Fibroblast of mammary gland (primary cell): Measurements from ENCODE around the gene OR5B12.
"Not testable (repeated sequence)": the region's sequence is repeated elsewhere in the genome, so short reads cannot be mapped to it uniquely, and the experiment has no call there.

Experiments
- DNase-seq: peaks from one replicate; pipeline ENCODE4 v3.0.0-alpha.2; 2010; ENCODE audit warnings: low read depth
- H3K4me3 ChIP-seq: 2 replicates; pipeline ENCODE4 v1.5.1; 2011; ENCODE audit warnings: low read depth, mild to moderate bottlenecking, low read length, moderate library complexity; ENCODE audit not compliant: control insufficient read depth
- TF ChIP-seq, protein P1 (sequence below): conservative IDR thresholded peaks from 2 replicates; pipeline ENCODE4 v1.5.1; 2011; ENCODE audit warnings: low read depth, low read length, inconsistent platforms; ENCODE audit not compliant: control insufficient read depth, insufficient read depth

OR5B12 gene

DNA sequence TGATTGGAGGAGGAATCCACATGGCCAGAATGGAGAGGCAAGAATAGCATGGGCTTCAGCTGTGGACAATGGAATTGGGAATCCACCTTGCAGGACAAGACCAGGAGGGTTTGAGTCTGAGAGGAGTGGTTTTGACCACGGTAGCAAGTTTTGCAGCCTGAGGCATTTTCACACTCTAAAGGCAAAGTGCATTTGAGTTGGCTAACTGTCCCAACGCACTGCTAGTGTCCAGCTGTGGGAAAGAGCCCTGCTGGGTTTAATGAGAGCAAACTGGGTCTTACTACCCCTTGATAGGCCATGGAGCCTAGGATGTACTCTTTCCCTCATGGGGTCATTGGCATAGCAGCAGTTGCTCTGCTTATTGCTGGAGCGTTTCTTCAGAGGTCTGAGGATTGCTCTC, 14.0 kb downstream of the OR5B12 start, which contains the start of gene OR5B2:
TSS of gene OR5B2 (minus strand) at position 101 of the 400 bp plus-strand sequence. CDS start 4,860 bp downstream, outside the sequence.
- TF ChIP-seq, protein P1, sequence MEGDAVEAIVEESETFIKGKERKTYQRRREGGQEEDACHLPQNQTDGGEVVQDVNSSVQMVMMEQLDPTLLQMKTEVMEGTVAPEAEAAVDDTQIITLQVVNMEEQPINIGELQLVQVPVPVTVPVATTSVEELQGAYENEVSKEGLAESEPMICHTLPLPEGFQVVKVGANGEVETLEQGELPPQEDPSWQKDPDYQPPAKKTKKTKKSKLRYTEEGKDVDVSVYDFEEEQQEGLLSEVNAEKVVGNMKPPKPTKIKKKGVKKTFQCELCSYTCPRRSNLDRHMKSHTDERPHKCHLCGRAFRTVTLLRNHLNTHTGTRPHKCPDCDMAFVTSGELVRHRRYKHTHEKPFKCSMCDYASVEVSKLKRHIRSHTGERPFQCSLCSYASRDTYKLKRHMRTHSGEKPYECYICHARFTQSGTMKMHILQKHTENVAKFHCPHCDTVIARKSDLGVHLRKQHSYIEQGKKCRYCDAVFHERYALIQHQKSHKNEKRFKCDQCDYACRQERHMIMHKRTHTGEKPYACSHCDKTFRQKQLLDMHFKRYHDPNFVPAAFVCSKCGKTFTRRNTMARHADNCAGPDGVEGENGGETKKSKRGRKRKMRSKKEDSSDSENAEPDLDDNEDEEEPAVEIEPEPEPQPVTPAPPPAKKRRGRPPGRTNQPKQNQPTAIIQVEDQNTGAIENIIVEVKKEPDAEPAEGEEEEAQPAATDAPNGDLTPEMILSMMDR, result no peak
- no peak for DNase-seq

GRCh38 chr11:58406774-58407173, 35.3 kb downstream of the OR5B12 start, which contains the start of gene OR5B3:
Gene OR5B3 (minus strand): TSS chr11:58406874. CDS start chr11:58403409, 3,465 bp downstream.
- no peak within 1 kb of the TSS for H3K4me3 ChIP-seq
- DNase-seq, result no peak
- TF ChIP-seq, protein P1, result no peak

More for the DNA sequence above, 14.0 kb downstream of the OR5B12 start, which contains the start of gene OR5B2:
- no peak within 1 kb of the TSS for H3K4me3 ChIP-seq

- DNase-seq, H3K4me3 ChIP-seq: not testable (repeated sequence)
Measured at GRCh38 chr11:58399622-58400021, 42.4 kb downstream of the OR5B12 start.

- no peak overlapping the region for H3K4me3 ChIP-seq
- peak; percentile 32 for DNase-seq
- TF ChIP-seq, protein P1, result no peak
Measured at GRCh38 chr11:58395581-58395980, 46.5 kb downstream of the OR5B12 start.

DNA sequence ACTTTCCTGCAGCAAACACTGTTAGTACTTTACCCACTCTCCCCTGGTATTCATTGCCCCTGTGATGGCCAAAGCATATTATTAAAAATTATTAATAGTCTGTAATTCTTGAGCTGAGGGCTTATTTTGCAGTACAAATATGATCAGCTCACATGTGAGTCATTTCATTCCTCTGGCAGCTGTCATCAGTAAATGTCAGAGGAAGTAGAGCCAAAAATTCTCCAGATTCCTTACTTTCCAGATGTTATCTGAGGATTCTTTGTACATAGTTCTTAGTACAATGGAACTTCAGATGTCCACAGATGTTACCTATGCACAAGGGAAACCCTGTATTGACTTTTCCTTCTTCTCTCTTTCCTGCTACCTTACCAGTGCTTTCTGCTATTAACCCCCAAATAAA, 47.8 kb downstream of the OR5B12 start:
- TF ChIP-seq, protein P1, result no peak
- H3K4me3 ChIP-seq, result no peak overlapping the region
- peak; percentile 76 for DNase-seq

DNA sequence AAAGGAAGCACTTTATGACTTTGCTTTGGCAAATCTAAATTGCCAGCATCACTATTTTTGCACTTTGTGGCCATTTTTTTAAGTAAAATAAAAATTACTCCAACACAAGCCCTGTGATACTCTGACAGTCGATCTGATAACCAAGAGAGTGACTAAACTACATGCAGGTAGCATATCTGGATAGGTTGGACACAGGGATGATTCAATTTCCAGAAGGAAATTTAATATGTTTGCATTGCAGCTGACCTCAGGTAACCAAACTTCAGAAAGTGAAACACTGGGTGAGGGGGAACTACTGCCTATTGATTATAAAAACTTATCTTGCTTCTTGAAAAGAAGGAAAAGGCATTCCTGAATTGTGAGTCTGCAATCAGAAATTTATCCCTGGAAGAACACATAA, 49.3 kb downstream of the OR5B12 start:
- no peak for DNase-seq
- TF ChIP-seq, protein P1, result no peak
- H3K4me3 ChIP-seq, result no peak overlapping the region

DNA sequence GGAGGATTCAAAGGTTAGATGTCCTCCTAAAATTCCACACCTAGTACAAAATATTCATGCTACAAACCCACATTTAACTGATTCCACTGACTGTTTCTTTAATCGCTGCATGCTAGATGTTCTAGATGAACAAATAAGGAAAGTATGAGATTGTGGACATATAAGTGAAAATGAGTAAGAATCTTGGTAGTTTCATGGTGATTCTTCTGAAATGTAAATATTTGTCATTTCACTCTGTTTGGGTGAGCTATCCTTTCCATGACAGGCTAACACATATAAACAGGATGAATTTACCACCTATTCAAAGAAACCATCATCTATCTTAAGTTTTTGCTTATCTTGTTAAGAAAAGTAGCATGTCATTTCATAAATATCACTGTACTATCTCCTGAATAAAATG, 50.2 kb downstream of the OR5B12 start:
- peak; percentile 7 for DNase-seq
- TF ChIP-seq, protein P1, result no peak

More for the DNA sequence above, 50.2 kb downstream of the OR5B12 start:
- H3K4me3 ChIP-seq, result no peak overlapping the region
